ENCODE measurements around the gene SLCO1C1. TPM values are rescaled to one million over a fixed set of nuclear protein-coding genes. Genes with fewer than 3 reads are reported as not detected.

SLCO1C1 gene
- total RNA-seq, 1 donor from 2014 or later = not detected

- Histone ChIP-seq H2AFZ (ENCODE audit: low read depth, low read length) (no peak overlapping the region), H3K4me2 (ENCODE audit: low read length) (no peak overlapping the region), H3K4me3 (ENCODE audit: insufficient read depth, low read depth, low read length) (no peak overlapping the region), H3K36me3 (ENCODE audit: insufficient read depth, low read length) (no peaks in the 10 kb centered on the region), H3K27me3 (ENCODE audit: insufficient read depth, low read length) (no peaks in the 10 kb centered on the region), H3K9me3 (ENCODE audit: insufficient read depth, low read depth, low read length) (no peaks in the 10 kb centered on the region), H3K79me2 (ENCODE audit: insufficient read depth, low read length) (no peaks in the 10 kb centered on the region), H3K4me1 (ENCODE audit: insufficient read depth, low read length) (no peaks in the 10 kb centered on the region), H4K20me1 (ENCODE audit: insufficient read depth, low read length) (no peaks in the 10 kb centered on the region), H3K27ac (ENCODE audit: low read depth, low read length) (no peak overlapping the region), H3K9ac (ENCODE audit: low read length) (no peak overlapping the region)
- no peaks in the 10 kb centered on the region for H3K9me3 Mint-ChIP-seq (ENCODE audit: unreplicated experiment)
- DNase-seq (ENCODE audit: low read depth) (no peak), FAIRE-seq (no peak)
- H3K4me1 Mint-ChIP-seq (ENCODE audit: low read depth, unreplicated experiment) = peaks cover 2% of the 10 kb centered on the region
- no peak for TF ChIP-seq CTCF (IDR thresholded peaks at IDR 0.05; ENCODE audit: insufficient read depth, low read depth, low read length)
- no peak for TF ChIP-seq EZH2 (IDR thresholded peaks at IDR 0.05; ENCODE audit: insufficient read depth, low read length)
- no peak overlapping the region for H3K4me3 Mint-ChIP-seq (ENCODE audit: unreplicated experiment)
- H3K36me3 Mint-ChIP-seq (ENCODE audit: low read depth, unreplicated experiment) = no peaks in the 10 kb centered on the region
- no peak overlapping the region for H3K27ac Mint-ChIP-seq (ENCODE audit: unreplicated experiment)
- H3K27me3 Mint-ChIP-seq (ENCODE audit: low read depth, unreplicated experiment) = no peaks in the 10 kb centered on the region
Measured at GRCh38 chr12:20718294-20718693, 23.2 kb downstream of the SLCO1C1 start.

GRCh38 chr12:20722142-20722541 is 27.0 kb downstream of the SLCO1C1 start:
- no peaks in the 10 kb centered on the region for H3K4me1 ChIP-seq (ENCODE audit: insufficient read depth, low read length)
- no peak for DNase-seq (ENCODE audit: low read depth)
- H3K27ac ChIP-seq (ENCODE audit: low read depth, low read length) = no peak overlapping the region
- H4K20me1 ChIP-seq (ENCODE audit: insufficient read depth, low read length) = no peaks in the 10 kb centered on the region
- H3K9me3 Mint-ChIP-seq (ENCODE audit: unreplicated experiment) = no peaks in the 10 kb centered on the region
- H3K4me1 Mint-ChIP-seq (ENCODE audit: low read depth, unreplicated experiment) = no peaks in the 10 kb centered on the region
- no peak overlapping the region for H3K4me3 Mint-ChIP-seq (ENCODE audit: unreplicated experiment)
- no peaks in the 10 kb centered on the region for H3K27me3 ChIP-seq (ENCODE audit: insufficient read depth, low read length)
- no peak overlapping the region for H3K4me3 ChIP-seq (ENCODE audit: insufficient read depth, low read depth, low read length)
- no peak for FAIRE-seq
- H3K79me2 ChIP-seq (ENCODE audit: insufficient read depth, low read length) = no peaks in the 10 kb centered on the region
- no peaks in the 10 kb centered on the region for H3K36me3 Mint-ChIP-seq (ENCODE audit: low read depth, unreplicated experiment)
- H3K27ac Mint-ChIP-seq (ENCODE audit: unreplicated experiment) = no peak overlapping the region
- H2AFZ ChIP-seq (ENCODE audit: low read depth, low read length) = no peak overlapping the region
- H3K9me3 ChIP-seq (ENCODE audit: insufficient read depth, low read depth, low read length) = no peaks in the 10 kb centered on the region
- H3K9ac ChIP-seq (ENCODE audit: low read length) = no peak overlapping the region
- TF ChIP-seq EZH2 (IDR thresholded peaks at IDR 0.05; ENCODE audit: insufficient read depth, low read length) = no peak
- no peak for TF ChIP-seq CTCF (IDR thresholded peaks at IDR 0.05; ENCODE audit: insufficient read depth, low read depth, low read length)
- H3K36me3 ChIP-seq (ENCODE audit: insufficient read depth, low read length) = no peaks in the 10 kb centered on the region
- no peak overlapping the region for H3K4me2 ChIP-seq (ENCODE audit: low read length)
- no peaks in the 10 kb centered on the region for H3K27me3 Mint-ChIP-seq (ENCODE audit: low read depth, unreplicated experiment)

- no peak overlapping the region for H3K4me2 ChIP-seq (ENCODE audit: low read length)
- H3K27ac ChIP-seq (ENCODE audit: low read depth, low read length) = no peak overlapping the region
- no peaks in the 10 kb centered on the region for H3K9me3 ChIP-seq (ENCODE audit: insufficient read depth, low read depth, low read length)
- H3K27ac Mint-ChIP-seq (ENCODE audit: unreplicated experiment) = no peak overlapping the region
- H3K27me3 ChIP-seq (ENCODE audit: insufficient read depth, low read length) = no peaks in the 10 kb centered on the region
- H3K27me3 Mint-ChIP-seq (ENCODE audit: low read depth, unreplicated experiment) = no peaks in the 10 kb centered on the region
- no peaks in the 10 kb centered on the region for H3K9me3 Mint-ChIP-seq (ENCODE audit: unreplicated experiment)
- H3K36me3 ChIP-seq (ENCODE audit: insufficient read depth, low read length) = no peaks in the 10 kb centered on the region
- H3K4me3 Mint-ChIP-seq (ENCODE audit: unreplicated experiment) = no peak overlapping the region
- H3K9ac ChIP-seq (ENCODE audit: low read length) = no peak overlapping the region
- H3K4me1 Mint-ChIP-seq (ENCODE audit: low read depth, unreplicated experiment) = no peaks in the 10 kb centered on the region
- no peaks in the 10 kb centered on the region for H4K20me1 ChIP-seq (ENCODE audit: insufficient read depth, low read length)
- FAIRE-seq (no peak), DNase-seq (ENCODE audit: low read depth) (no peak)
- H3K36me3 Mint-ChIP-seq (ENCODE audit: low read depth, unreplicated experiment) = no peaks in the 10 kb centered on the region
- H3K4me3 ChIP-seq (ENCODE audit: insufficient read depth, low read depth, low read length) = no peak overlapping the region
- H3K4me1 ChIP-seq (ENCODE audit: insufficient read depth, low read length) = no peaks in the 10 kb centered on the region
- H2AFZ ChIP-seq (ENCODE audit: low read depth, low read length) = no peak overlapping the region
- no peak for TF ChIP-seq CTCF (IDR thresholded peaks at IDR 0.05; ENCODE audit: insufficient read depth, low read depth, low read length)
- no peak for TF ChIP-seq EZH2 (IDR thresholded peaks at IDR 0.05; ENCODE audit: insufficient read depth, low read length)
- no peaks in the 10 kb centered on the region for H3K79me2 ChIP-seq (ENCODE audit: insufficient read depth, low read length)
Measured at GRCh38 chr12:20731274-20731673, 36.1 kb downstream of the SLCO1C1 start.
